Measurements from ENCODE around the gene ERMARD.

The ERMARD gene

GRCh38 chr6:169827290-169827717 is 75.9 kb downstream of the ERMARD start:
- no peak overlapping the region for H2AFZ ChIP-seq (ENCODE audit: low read depth, low read length)
- 0 out of 2 replicates have a peak, but pooled peaks cover under 1% of the 10 kb centered on the region for H3K27me3 ChIP-seq (ENCODE audit: low read depth, low read length)
- H4K20me1 ChIP-seq (ENCODE audit: insufficient read depth, low read length): no peaks in the 10 kb centered on the region
- H3K4me1 ChIP-seq (ENCODE audit: low read length): no peaks in the 10 kb centered on the region
- H3K4me3 ChIP-seq (ENCODE audit: low read length): no peak overlapping the region
- H3K9ac ChIP-seq (ENCODE audit: low read length): no peak overlapping the region
- no peaks in the 10 kb centered on the region for H3K9me3 ChIP-seq (ENCODE audit: insufficient read depth, low read length)
- H3K27ac ChIP-seq (ENCODE audit: low read length): no peak overlapping the region
- TF ChIP-seq EZH2phosphoT487 (IDR thresholded peaks at IDR 0.05; ENCODE audit: low read depth): no peak
- TF ChIP-seq CTCF (IDR thresholded peaks at IDR 0.05; ENCODE audit: low read depth, low read length): no peak
- H3K36me3 ChIP-seq (replicated peaks; ENCODE audit: low read depth, low read length): no peaks in the 10 kb centered on the region
- H3K79me2 ChIP-seq (ENCODE audit: low read length): no peaks in the 10 kb centered on the region
- no peak overlapping the region for H3K4me2 ChIP-seq (ENCODE audit: low read length)

- H3K9ac ChIP-seq (ENCODE audit: low read length): no peak overlapping the region
- no peak overlapping the region for H2AFZ ChIP-seq (ENCODE audit: low read depth, low read length)
- 0 out of 2 replicates have a peak, but pooled peaks cover 8% of the 10 kb centered on the region for H3K27me3 ChIP-seq (ENCODE audit: low read depth, low read length)
- H3K79me2 ChIP-seq (ENCODE audit: low read length): no peaks in the 10 kb centered on the region
- no peaks in the 10 kb centered on the region for H3K4me1 ChIP-seq (ENCODE audit: low read length)
- no peaks in the 10 kb centered on the region for H3K9me3 ChIP-seq (ENCODE audit: insufficient read depth, low read length)
- H3K4me3 ChIP-seq (ENCODE audit: low read length): no peak overlapping the region
- no peak overlapping the region for H3K4me2 ChIP-seq (ENCODE audit: low read length)
- H4K20me1 ChIP-seq (ENCODE audit: insufficient read depth, low read length): no peaks in the 10 kb centered on the region
- no peaks in the 10 kb centered on the region for H3K36me3 ChIP-seq (replicated peaks; ENCODE audit: low read depth, low read length)
- TF ChIP-seq EZH2phosphoT487 (IDR thresholded peaks at IDR 0.05; ENCODE audit: low read depth) (no peak), CTCF (IDR thresholded peaks at IDR 0.05; ENCODE audit: low read depth, low read length) (no peak)
- no peak overlapping the region for H3K27ac ChIP-seq (ENCODE audit: low read length)
Measured at GRCh38 chr6:169828176-169828575, 76.8 kb downstream of the ERMARD start.

- H2AFZ ChIP-seq (ENCODE audit: low read depth, low read length): no peak overlapping the region
Measured at GRCh38 chr6:169829786-169830185, 78.4 kb downstream of the ERMARD start.

GRCh38 chr6:169830876-169831275 is 79.5 kb downstream of the ERMARD start:
- H3K79me2 ChIP-seq (ENCODE audit: low read length): no peaks in the 10 kb centered on the region
- TF ChIP-seq CTCF (IDR thresholded peaks at IDR 0.05; ENCODE audit: low read depth, low read length): no peak
- no peak for TF ChIP-seq EZH2phosphoT487 (IDR thresholded peaks at IDR 0.05; ENCODE audit: low read depth)
- H3K27ac ChIP-seq (ENCODE audit: low read length): no peak overlapping the region

More at GRCh38 chr6:169829786-169830185, 78.4 kb downstream of the ERMARD start:
- no peak overlapping the region for H3K9ac ChIP-seq (ENCODE audit: low read length)
- H3K36me3 ChIP-seq (replicated peaks; ENCODE audit: low read depth, low read length): no peaks in the 10 kb centered on the region
- 0 out of 2 replicates have a peak, but pooled peaks cover 8% of the 10 kb centered on the region for H3K27me3 ChIP-seq (ENCODE audit: low read depth, low read length)
- H3K4me3 ChIP-seq (ENCODE audit: low read length): no peak overlapping the region
- H3K27ac ChIP-seq (ENCODE audit: low read length): no peak overlapping the region
- no peaks in the 10 kb centered on the region for H3K79me2 ChIP-seq (ENCODE audit: low read length)
- H4K20me1 ChIP-seq (ENCODE audit: insufficient read depth, low read length): no peaks in the 10 kb centered on the region
- no peak overlapping the region for H3K4me2 ChIP-seq (ENCODE audit: low read length)
- H3K9me3 ChIP-seq (ENCODE audit: insufficient read depth, low read length): no peaks in the 10 kb centered on the region
- H3K4me1 ChIP-seq (ENCODE audit: low read length): no peaks in the 10 kb centered on the region
- TF ChIP-seq EZH2phosphoT487 (IDR thresholded peaks at IDR 0.05; ENCODE audit: low read depth): no peak
- TF ChIP-seq CTCF (IDR thresholded peaks at IDR 0.05; ENCODE audit: low read depth, low read length): no peak

More at GRCh38 chr6:169830876-169831275, 79.5 kb downstream of the ERMARD start:
- H3K4me3 ChIP-seq (ENCODE audit: low read length): no peak overlapping the region
- H4K20me1 ChIP-seq (ENCODE audit: insufficient read depth, low read length): no peaks in the 10 kb centered on the region
- no peaks in the 10 kb centered on the region for H3K36me3 ChIP-seq (replicated peaks; ENCODE audit: low read depth, low read length)
- no peaks in the 10 kb centered on the region for H3K4me1 ChIP-seq (ENCODE audit: low read length)
- H3K27me3 ChIP-seq (ENCODE audit: low read depth, low read length): 0 out of 2 replicates have a peak, but pooled peaks cover 8% of the 10 kb centered on the region
- H2AFZ ChIP-seq (ENCODE audit: low read depth, low read length): no peak overlapping the region
- no peak overlapping the region for H3K9ac ChIP-seq (ENCODE audit: low read length)
- H3K4me2 ChIP-seq (ENCODE audit: low read length): no peak overlapping the region
- H3K9me3 ChIP-seq (ENCODE audit: insufficient read depth, low read length): no peaks in the 10 kb centered on the region

All from OCI-LY3 (cell line).